ENCODE results near the gene DUS1L.

Gene DUS1L

GRCh38 chr17:82096709-82097183, 31.1 kb upstream of the DUS1L start:
- no peak for ATAC-seq
- TF ChIP-seq GLIS3 (CRISPR knock-in tag; IDR thresholded peaks at IDR 0.05), result no peak
- TF ChIP-seq BACH2 (CRISPR knock-in tag; IDR thresholded peaks at IDR 0.05; ENCODE audit: borderline replicate concordance), result no peak
- no peak for TF ChIP-seq TOX (CRISPR knock-in tag; IDR thresholded peaks at IDR 0.05; ENCODE audit: borderline replicate concordance)
- no peak for TF ChIP-seq ARNTL (CRISPR knock-in tag; IDR thresholded peaks at IDR 0.05; ENCODE audit: borderline replicate concordance, low read depth)
- TF ChIP-seq ZNF565 (CRISPR knock-in tag; conservative IDR thresholded peaks at IDR 0.05; ENCODE audit: low read depth), result no peak
- TF ChIP-seq SNAI2 (CRISPR knock-in tag; IDR thresholded peaks at IDR 0.05), result no peak
- TF ChIP-seq OSR1 (CRISPR knock-in tag; IDR thresholded peaks at IDR 0.05), result no peak
- TF ChIP-seq TSHZ2 (CRISPR knock-in tag; IDR thresholded peaks at IDR 0.05), result no peak
- no peak for TF ChIP-seq CSRNP3 (CRISPR knock-in tag; IDR thresholded peaks at IDR 0.05)
- TF ChIP-seq TCF4 (CRISPR knock-in tag; IDR thresholded peaks at IDR 0.05; ENCODE audit: borderline replicate concordance), result no peak
- no peak for TF ChIP-seq ZFP30 (CRISPR knock-in tag; IDR thresholded peaks at IDR 0.05)
- TF ChIP-seq POU6F1 (CRISPR knock-in tag; IDR thresholded peaks at IDR 0.05; ENCODE audit: borderline replicate concordance, low read depth), result no peak
- TF ChIP-seq PATZ1 (CRISPR knock-in tag; IDR thresholded peaks at IDR 0.05; ENCODE audit: borderline replicate concordance), result no peak
- no peak for TF ChIP-seq ZNF8 (CRISPR knock-in tag; IDR thresholded peaks at IDR 0.05)
- TF ChIP-seq ESRRG (CRISPR knock-in tag; IDR thresholded peaks at IDR 0.05), result no peak
- no peak for TF ChIP-seq ISL1 (CRISPR knock-in tag; IDR thresholded peaks at IDR 0.05)

GRCh38 chr17:82095777-82096708, 30.4 kb upstream of the DUS1L start:
- ATAC-seq, result no peak
- TF ChIP-seq TSHZ2 (CRISPR knock-in tag; IDR thresholded peaks at IDR 0.05) (no peak), ESRRG (CRISPR knock-in tag; IDR thresholded peaks at IDR 0.05) (no peak), OSR1 (CRISPR knock-in tag; IDR thresholded peaks at IDR 0.05) (no peak), ISL1 (CRISPR knock-in tag; IDR thresholded peaks at IDR 0.05) (no peak), ARNTL (CRISPR knock-in tag; IDR thresholded peaks at IDR 0.05; ENCODE audit: borderline replicate concordance, low read depth) (no peak), RARB (CRISPR knock-in tag; IDR thresholded peaks at IDR 0.05) (no peak), PATZ1 (CRISPR knock-in tag; IDR thresholded peaks at IDR 0.05; ENCODE audit: borderline replicate concordance) (no peak), CREB5 (CRISPR knock-in tag; IDR thresholded peaks at IDR 0.05; ENCODE audit: low read depth) (no peak), CSDC2 (CRISPR knock-in tag; IDR thresholded peaks at IDR 0.05) (no peak), ZNF70 (CRISPR knock-in tag; IDR thresholded peaks at IDR 0.05) (no peak), POU6F1 (CRISPR knock-in tag; IDR thresholded peaks at IDR 0.05; ENCODE audit: borderline replicate concordance, low read depth) (no peak), TCF4 (CRISPR knock-in tag; IDR thresholded peaks at IDR 0.05; ENCODE audit: borderline replicate concordance) (no peak), SNAI2 (CRISPR knock-in tag; IDR thresholded peaks at IDR 0.05) (no peak)
